ENCODE results near the gene PRDX3. TPM values are rescaled to one million over a fixed set of nuclear protein-coding genes. Genes with fewer than 3 reads are reported as not detected.
"Not testable (repeated sequence)": the region's sequence is repeated elsewhere in the genome, so short reads cannot be mapped to it uniquely, and the experiment has no call there.

The PRDX3 gene
- total RNA-seq, 2 experiments from 2014 or later: 121 to 122 TPM

DNA sequence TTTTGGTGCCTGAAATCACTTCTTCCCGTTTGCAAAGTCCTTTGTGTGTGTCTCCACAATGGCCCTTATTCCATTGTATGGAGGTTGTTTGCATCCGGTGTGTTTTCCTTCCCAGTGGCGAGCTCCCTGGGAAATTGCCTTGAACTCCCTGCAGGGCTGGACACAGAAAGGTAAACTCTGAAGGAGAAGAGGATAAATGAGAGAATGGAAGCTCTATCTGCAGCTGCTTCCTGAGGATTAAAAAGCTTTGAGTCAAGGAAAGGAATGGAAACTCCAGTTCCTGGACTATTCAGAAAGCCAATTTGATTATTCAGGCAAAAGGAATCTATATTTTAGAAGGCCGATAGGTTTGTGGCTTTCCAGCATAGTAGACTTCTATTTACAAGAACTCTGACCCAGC is 24.4 kb upstream of the PRDX3 start:
- H3K4me3 Mint-ChIP-seq: no peak overlapping the region
- peaks cover 17% of the 10 kb centered on the region for H3K4me1 Mint-ChIP-seq
- no peaks in the 10 kb centered on the region for H3K9me3 Mint-ChIP-seq
- CTCF ChIA-PET: interaction anchor here (0.8 to 1.7 kb wide), 6 partner anchors 9 to 340 kb away, joined by 3 to 6 read pairs (median 4); no protein-coding TSS in a partner anchor
- POLR2A ChIA-PET: interaction anchor here (0.7 to 1.0 kb wide), 2 partner anchors 72 to 874 kb away, joined by 4 to 5 read pairs; no protein-coding TSS in a partner anchor
- no peaks in the 10 kb centered on the region for H3K27me3 Mint-ChIP-seq
- H3K27ac Mint-ChIP-seq: no peak overlapping the region
- H3K36me3 Mint-ChIP-seq (ENCODE audit: low read depth): no peaks in the 10 kb centered on the region
- no peak for DNase-seq

- no peak overlapping the region for H3K4me3 Mint-ChIP-seq
- no peaks in the 10 kb centered on the region for H3K27me3 Mint-ChIP-seq
- DNase-seq: no peak
- ChIA-PET POLR2A (no interaction called here), CTCF (no interaction called here)
- peaks cover 17% of the 10 kb centered on the region for H3K4me1 Mint-ChIP-seq
- no peak overlapping the region for H3K27ac Mint-ChIP-seq
- H3K36me3 Mint-ChIP-seq (ENCODE audit: low read depth): no peaks in the 10 kb centered on the region
- H3K9me3 Mint-ChIP-seq: no peaks in the 10 kb centered on the region
Measured at GRCh38 chr10:119201233-119201632, 22.6 kb upstream of the PRDX3 start.

GRCh38 chr10:119199231-119199992 is 20.8 kb upstream of the PRDX3 start:
- Mint-ChIP-seq H3K27me3 (no peaks in the 10 kb centered on the region), H3K27ac (no peak overlapping the region), H3K4me1 (peaks cover 11% of the 10 kb centered on the region), H3K9me3 (no peaks in the 10 kb centered on the region), H3K4me3 (no peak overlapping the region), H3K36me3 (ENCODE audit: low read depth) (no peaks in the 10 kb centered on the region)
- POLR2A ChIA-PET: no interaction called here
- peak; percentile 68 for DNase-seq
- CTCF ChIA-PET: interaction anchor here (0.6 to 2.7 kb wide), 45 partner anchors 8 to 380 kb away, joined by 3 to 26 read pairs (median 4); partner anchors contain the start of gene GRK5

DNA sequence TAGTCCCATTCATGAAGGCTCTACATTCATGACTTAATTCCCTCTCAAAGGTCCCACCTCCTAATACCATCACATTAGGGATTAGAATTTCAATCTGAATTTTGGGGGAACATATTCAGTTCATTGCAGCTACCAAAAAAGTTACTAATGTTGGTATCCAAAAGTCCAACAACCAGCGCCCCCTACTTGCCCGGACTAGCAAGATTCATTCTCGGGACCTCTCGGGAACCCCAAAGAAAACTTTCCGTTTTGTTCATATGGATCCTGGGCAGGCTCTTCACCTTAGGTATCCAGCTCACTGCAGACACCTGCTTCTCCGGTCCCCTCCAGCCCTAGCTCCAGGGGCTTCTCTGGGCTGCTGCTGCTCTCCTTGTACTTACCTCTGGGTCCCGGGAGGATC is 19.8 kb upstream of the PRDX3 start:
- no peaks in the 10 kb centered on the region for H3K9me3 Mint-ChIP-seq
- ChIA-PET POLR2A (no interaction called here), CTCF (interaction anchor here (0.8 to 2.7 kb wide), 23 partner anchors 8 to 348 kb away, joined by 3 to 26 read pairs (median 4); partner anchors contain the start of gene GRK5)
- peak; percentile 48 for DNase-seq
- no peaks in the 10 kb centered on the region for H3K36me3 Mint-ChIP-seq (ENCODE audit: low read depth)
- H3K4me3 Mint-ChIP-seq: no peak overlapping the region
- H3K27ac Mint-ChIP-seq: no peak overlapping the region
- H3K4me1 Mint-ChIP-seq: peaks cover 11% of the 10 kb centered on the region
- no peaks in the 10 kb centered on the region for H3K27me3 Mint-ChIP-seq

DNA sequence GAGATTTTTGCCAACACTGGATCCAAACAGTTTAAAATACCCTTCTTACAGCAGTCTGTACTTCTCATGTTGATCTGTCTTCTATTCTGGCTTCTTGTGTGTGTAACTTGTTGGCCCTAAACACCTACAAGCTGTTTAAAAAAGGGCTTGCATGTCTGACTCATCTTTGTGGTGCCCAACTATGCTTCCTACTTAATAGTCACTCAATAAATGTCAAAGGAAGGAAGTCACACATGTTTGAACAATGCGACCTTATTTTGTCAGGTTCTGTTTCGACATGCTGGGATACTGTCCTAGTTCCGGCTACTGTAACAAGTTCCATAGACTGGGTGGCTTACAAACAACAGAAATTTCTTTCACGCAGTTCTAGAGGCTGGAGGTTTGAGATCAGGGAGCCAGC is 19.3 kb upstream of the PRDX3 start:
- CTCF ChIA-PET: interaction anchor here (0.9 to 2.7 kb wide), 13 partner anchors 8 to 343 kb away, joined by 3 to 26 read pairs (median 5); partner anchors contain the start of gene GRK5
- Mint-ChIP-seq H3K9me3 (no peaks in the 10 kb centered on the region), H3K4me3 (no peak overlapping the region), H3K36me3 (ENCODE audit: low read depth) (no peaks in the 10 kb centered on the region), H3K4me1 (peaks cover 11% of the 10 kb centered on the region), H3K27ac (no peak overlapping the region), H3K27me3 (no peaks in the 10 kb centered on the region)
- DNase-seq: no peak
- POLR2A ChIA-PET: no interaction called here

- no peak overlapping the region for H3K4me3 Mint-ChIP-seq
- H3K4me1 Mint-ChIP-seq: peaks cover 22% of the 10 kb centered on the region
- POLR2A ChIA-PET: no interaction called here
- H3K9me3 Mint-ChIP-seq: no peaks in the 10 kb centered on the region
- CTCF ChIA-PET: interaction anchor here (0.6 to 1.8 kb wide), 3 partner anchors 11 to 362 kb away, joined by 3 to 4 read pairs (median 4); no protein-coding TSS in a partner anchor
- no peak overlapping the region for H3K27ac Mint-ChIP-seq
- H3K36me3 Mint-ChIP-seq (ENCODE audit: low read depth): no peaks in the 10 kb centered on the region
- no peaks in the 10 kb centered on the region for H3K27me3 Mint-ChIP-seq
- DNase-seq: no peak
Measured at GRCh38 chr10:119191881-119192280, 13.3 kb upstream of the PRDX3 start.

- no peak overlapping the region for H3K4me3 Mint-ChIP-seq
- DNase-seq: no peak
- H3K9me3 Mint-ChIP-seq: no peaks in the 10 kb centered on the region
- H3K27ac Mint-ChIP-seq: no peak overlapping the region
- H3K36me3 Mint-ChIP-seq (ENCODE audit: low read depth): no peaks in the 10 kb centered on the region
- POLR2A ChIA-PET: interaction anchor here (0.6 kb wide), 1 partner anchor 116 kb away, joined by 6 read pairs; no protein-coding TSS in a partner anchor
- H3K4me1 Mint-ChIP-seq: peaks cover 22% of the 10 kb centered on the region
- CTCF ChIA-PET: interaction anchor here (1.5 to 3.0 kb wide), 4 partner anchors 8 to 26 kb away, joined by 4 to 26 read pairs (median 7); no protein-coding TSS in a partner anchor
- H3K27me3 Mint-ChIP-seq: no peaks in the 10 kb centered on the region
Measured at GRCh38 chr10:119190954-119191785, 12.6 kb upstream of the PRDX3 start.

DNA sequence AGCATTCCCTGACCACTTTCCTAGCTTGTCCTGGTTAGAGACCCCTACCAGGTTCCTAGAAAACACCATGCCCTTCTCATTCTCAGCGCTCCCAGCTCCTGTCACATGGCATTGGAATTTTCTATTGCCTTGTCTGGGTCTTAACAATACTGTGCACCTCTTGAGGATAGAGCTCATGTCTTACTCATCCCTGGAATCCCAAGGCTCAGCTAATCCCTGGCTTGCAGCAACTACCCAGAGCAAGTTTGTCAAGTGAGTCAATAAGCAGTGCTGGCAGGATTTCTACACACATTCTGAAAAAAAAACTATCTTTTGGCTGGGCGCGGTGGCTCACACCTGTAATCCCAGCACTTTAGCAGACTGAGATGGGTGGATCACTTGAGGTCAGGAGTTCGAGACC is 11.7 kb upstream of the PRDX3 start:
- no peaks in the 10 kb centered on the region for H3K9me3 Mint-ChIP-seq
- ChIA-PET POLR2A (no interaction called here), CTCF (interaction anchor here (0.6 to 3.0 kb wide), 12 partner anchors 8 to 109 kb away, joined by 3 to 26 read pairs (median 4); no protein-coding TSS in a partner anchor)
- no peak overlapping the region for H3K27ac Mint-ChIP-seq
- peaks cover 22% of the 10 kb centered on the region for H3K4me1 Mint-ChIP-seq
- no peak overlapping the region for H3K4me3 Mint-ChIP-seq
- H3K36me3 Mint-ChIP-seq (ENCODE audit: low read depth): no peaks in the 10 kb centered on the region
- no peaks in the 10 kb centered on the region for H3K27me3 Mint-ChIP-seq
- DNase-seq: no peak

GRCh38 chr10:119189811-119190282 is 11.2 kb upstream of the PRDX3 start:
- ChIA-PET CTCF (interaction anchor here (0.5 to 3.0 kb wide), 14 partner anchors 9 to 108 kb away, joined by 3 to 26 read pairs (median 4); partner anchors contain the start of gene GRK5), POLR2A (no interaction called here)
- H3K4me3 Mint-ChIP-seq: no peak overlapping the region
- peaks cover 22% of the 10 kb centered on the region for H3K4me1 Mint-ChIP-seq
- no peak overlapping the region for H3K27ac Mint-ChIP-seq
- no peaks in the 10 kb centered on the region for H3K9me3 Mint-ChIP-seq
- no peaks in the 10 kb centered on the region for H3K36me3 Mint-ChIP-seq (ENCODE audit: low read depth)
- no peak for DNase-seq
- H3K27me3 Mint-ChIP-seq: no peaks in the 10 kb centered on the region

GRCh38 chr10:119183664-119184412 is 5.2 kb upstream of the PRDX3 start:
- DNase-seq: no peak
- ChIA-PET POLR2A (no interaction called here), CTCF (interaction anchor here (0.6 to 1.0 kb wide), 5 partner anchors 10 to 258 kb away, joined by 3 read pairs; partner anchors contain the start of gene GRK5)
- Mint-ChIP-seq H3K9me3 (no peaks in the 10 kb centered on the region), H3K27me3 (no peaks in the 10 kb centered on the region), H3K27ac (peak overlapping the region; percentile 46), H3K4me3 (no peak overlapping the region), H3K36me3 (ENCODE audit: low read depth) (no peaks in the 10 kb centered on the region), H3K4me1 (peaks cover 7% of the 10 kb centered on the region)

GRCh38 chr10:119180850-119181400 is 2.3 kb upstream of the PRDX3 start:
- Mint-ChIP-seq H3K36me3 (ENCODE audit: low read depth) (peaks cover 18% of the 10 kb centered on the region), H3K4me1 (peaks cover 28% of the 10 kb centered on the region)
- POLR2A ChIA-PET, H3K9me3 Mint-ChIP-seq, DNase-seq, H3K27ac Mint-ChIP-seq, H3K4me3 Mint-ChIP-seq, H3K27me3 Mint-ChIP-seq: not testable (repeated sequence)
- CTCF ChIA-PET: interaction anchor here (0.6 to 1.6 kb wide), 5 partner anchors 9 to 265 kb away, joined by 3 to 6 read pairs (median 3); no protein-coding TSS in a partner anchor
